ENCODE data around the gene HSF2. TPM values are rescaled to one million over a fixed set of nuclear protein-coding genes. Genes with fewer than 3 reads are reported as not detected.

The HSF2 gene
- total and polyA plus RNA-seq, 2 of the 13 experiments (the other 11 are each of a cell fraction or from before 2014, with no cell fraction given), result 24.8 to 26.4 TPM

DNA sequence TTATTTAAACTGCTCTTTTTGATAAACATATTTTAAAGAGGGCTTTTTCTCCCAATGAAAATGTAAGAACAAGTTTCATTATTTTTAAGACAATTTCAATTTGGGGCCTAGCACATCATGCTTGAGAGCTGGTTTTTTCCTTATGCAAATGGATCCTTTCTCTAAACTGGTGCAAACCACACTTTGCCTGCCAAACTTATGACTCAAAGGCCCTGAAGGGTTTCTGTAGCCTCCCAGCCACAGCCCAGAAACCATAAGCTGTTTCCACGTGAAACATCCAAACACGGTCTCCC, 451 bp upstream of the HSF2 start (continued):
- TF ChIP-seq, protein P1, sequence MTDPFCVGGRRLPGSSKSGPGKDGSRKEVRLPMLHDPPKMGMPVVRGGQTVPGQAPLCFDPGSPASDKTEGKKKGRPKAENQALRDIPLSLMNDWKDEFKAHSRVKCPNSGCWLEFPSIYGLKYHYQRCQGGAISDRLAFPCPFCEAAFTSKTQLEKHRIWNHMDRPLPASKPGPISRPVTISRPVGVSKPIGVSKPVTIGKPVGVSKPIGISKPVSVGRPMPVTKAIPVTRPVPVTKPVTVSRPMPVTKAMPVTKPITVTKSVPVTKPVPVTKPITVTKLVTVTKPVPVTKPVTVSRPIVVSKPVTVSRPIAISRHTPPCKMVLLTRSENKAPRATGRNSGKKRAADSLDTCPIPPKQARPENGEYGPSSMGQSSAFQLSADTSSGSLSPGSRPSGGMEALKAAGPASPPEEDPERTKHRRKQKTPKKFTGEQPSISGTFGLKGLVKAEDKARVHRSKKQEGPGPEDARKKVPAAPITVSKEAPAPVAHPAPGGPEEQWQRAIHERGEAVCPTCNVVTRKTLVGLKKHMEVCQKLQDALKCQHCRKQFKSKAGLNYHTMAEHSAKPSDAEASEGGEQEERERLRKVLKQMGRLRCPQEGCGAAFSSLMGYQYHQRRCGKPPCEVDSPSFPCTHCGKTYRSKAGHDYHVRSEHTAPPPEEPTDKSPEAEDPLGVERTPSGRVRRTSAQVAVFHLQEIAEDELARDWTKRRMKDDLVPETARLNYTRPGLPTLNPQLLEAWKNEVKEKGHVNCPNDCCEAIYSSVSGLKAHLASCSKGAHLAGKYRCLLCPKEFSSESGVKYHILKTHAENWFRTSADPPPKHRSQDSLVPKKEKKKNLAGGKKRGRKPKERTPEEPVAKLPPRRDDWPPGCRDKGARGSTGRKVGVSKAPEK (CRISPR knock-in tag; IDR thresholded peaks at IDR 0.05; ENCODE audit: borderline replicate concordance), result no peak
- TF ChIP-seq ARNT2 (CRISPR knock-in tag; IDR thresholded peaks at IDR 0.05; ENCODE audit: low read depth) (no peak), DR1 (CRISPR knock-in tag; IDR thresholded peaks at IDR 0.05) (no peak), KAT8 (CRISPR knock-in tag; IDR thresholded peaks at IDR 0.05) (peak; percentile 7; the same call in 1 of the 2 replicates), ASH2L (IDR thresholded peaks at IDR 0.05; ENCODE audit: insufficient read length, low read depth, low read length) (no peak), ZNF614 (CRISPR knock-in tag; IDR thresholded peaks at IDR 0.05; ENCODE audit: borderline replicate concordance) (no peak), ZNF256 (CRISPR knock-in tag; conservative IDR thresholded peaks at IDR 0.05) (no peak), KLF11 (CRISPR knock-in tag; IDR thresholded peaks at IDR 0.05) (no peak)
- TF ChIP-seq, protein P2, sequence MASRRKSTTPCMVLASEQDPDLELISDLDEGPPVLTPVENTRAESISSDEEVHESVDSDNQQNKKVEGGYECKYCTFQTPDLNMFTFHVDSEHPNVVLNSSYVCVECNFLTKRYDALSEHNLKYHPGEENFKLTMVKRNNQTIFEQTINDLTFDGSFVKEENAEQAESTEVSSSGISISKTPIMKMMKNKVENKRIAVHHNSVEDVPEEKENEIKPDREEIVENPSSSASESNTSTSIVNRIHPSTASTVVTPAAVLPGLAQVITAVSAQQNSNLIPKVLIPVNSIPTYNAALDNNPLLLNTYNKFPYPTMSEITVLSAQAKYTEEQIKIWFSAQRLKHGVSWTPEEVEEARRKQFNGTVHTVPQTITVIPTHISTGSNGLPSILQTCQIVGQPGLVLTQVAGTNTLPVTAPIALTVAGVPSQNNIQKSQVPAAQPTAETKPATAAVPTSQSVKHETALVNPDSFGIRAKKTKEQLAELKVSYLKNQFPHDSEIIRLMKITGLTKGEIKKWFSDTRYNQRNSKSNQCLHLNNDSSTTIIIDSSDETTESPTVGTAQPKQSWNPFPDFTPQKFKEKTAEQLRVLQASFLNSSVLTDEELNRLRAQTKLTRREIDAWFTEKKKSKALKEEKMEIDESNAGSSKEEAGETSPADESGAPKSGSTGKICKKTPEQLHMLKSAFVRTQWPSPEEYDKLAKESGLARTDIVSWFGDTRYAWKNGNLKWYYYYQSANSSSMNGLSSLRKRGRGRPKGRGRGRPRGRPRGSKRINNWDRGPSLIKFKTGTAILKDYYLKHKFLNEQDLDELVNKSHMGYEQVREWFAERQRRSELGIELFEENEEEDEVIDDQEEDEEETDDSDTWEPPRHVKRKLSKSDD (CRISPR knock-in tag; IDR thresholded peaks at IDR 0.05; ENCODE audit: low read depth), result 0 out of 2 replicates have a peak, but pooled peaks have one; percentile 6
- TF ChIP-seq, protein P3, sequence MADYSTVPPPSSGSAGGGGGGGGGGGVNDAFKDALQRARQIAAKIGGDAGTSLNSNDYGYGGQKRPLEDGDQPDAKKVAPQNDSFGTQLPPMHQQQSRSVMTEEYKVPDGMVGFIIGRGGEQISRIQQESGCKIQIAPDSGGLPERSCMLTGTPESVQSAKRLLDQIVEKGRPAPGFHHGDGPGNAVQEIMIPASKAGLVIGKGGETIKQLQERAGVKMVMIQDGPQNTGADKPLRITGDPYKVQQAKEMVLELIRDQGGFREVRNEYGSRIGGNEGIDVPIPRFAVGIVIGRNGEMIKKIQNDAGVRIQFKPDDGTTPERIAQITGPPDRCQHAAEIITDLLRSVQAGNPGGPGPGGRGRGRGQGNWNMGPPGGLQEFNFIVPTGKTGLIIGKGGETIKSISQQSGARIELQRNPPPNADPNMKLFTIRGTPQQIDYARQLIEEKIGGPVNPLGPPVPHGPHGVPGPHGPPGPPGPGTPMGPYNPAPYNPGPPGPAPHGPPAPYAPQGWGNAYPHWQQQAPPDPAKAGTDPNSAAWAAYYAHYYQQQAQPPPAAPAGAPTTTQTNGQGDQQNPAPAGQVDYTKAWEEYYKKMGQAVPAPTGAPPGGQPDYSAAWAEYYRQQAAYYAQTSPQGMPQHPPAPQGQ (CRISPR knock-in tag; IDR thresholded peaks at IDR 0.05; ENCODE audit: borderline replicate concordance), result no peak
- TF ChIP-seq, protein P4, sequence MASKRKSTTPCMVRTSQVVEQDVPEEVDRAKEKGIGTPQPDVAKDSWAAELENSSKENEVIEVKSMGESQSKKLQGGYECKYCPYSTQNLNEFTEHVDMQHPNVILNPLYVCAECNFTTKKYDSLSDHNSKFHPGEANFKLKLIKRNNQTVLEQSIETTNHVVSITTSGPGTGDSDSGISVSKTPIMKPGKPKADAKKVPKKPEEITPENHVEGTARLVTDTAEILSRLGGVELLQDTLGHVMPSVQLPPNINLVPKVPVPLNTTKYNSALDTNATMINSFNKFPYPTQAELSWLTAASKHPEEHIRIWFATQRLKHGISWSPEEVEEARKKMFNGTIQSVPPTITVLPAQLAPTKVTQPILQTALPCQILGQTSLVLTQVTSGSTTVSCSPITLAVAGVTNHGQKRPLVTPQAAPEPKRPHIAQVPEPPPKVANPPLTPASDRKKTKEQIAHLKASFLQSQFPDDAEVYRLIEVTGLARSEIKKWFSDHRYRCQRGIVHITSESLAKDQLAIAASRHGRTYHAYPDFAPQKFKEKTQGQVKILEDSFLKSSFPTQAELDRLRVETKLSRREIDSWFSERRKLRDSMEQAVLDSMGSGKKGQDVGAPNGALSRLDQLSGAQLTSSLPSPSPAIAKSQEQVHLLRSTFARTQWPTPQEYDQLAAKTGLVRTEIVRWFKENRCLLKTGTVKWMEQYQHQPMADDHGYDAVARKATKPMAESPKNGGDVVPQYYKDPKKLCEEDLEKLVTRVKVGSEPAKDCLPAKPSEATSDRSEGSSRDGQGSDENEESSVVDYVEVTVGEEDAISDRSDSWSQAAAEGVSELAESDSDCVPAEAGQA (IDR thresholded peaks at IDR 0.05; ENCODE audit: low read depth), result no peak
- TF ChIP-seq, protein P4 (CRISPR knock-in tag; IDR thresholded peaks at IDR 0.05; ENCODE audit: borderline replicate concordance), result no peak
- TF ChIP-seq, protein P5, sequence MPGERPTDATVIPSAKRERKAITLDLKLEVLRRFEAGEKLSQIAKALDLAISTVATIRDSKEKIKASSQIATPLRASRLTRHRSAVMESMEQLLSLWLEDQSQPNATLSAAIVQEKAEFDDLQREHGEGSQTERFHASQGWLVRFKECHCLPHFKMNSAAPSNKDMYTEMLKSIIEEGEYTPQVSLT (CRISPR knock-in tag; IDR thresholded peaks at IDR 0.05; ENCODE audit: borderline replicate concordance, low read depth), result no peak
